ENCODE measurements around the gene MRPL44.

MRPL44 gene

DNA sequence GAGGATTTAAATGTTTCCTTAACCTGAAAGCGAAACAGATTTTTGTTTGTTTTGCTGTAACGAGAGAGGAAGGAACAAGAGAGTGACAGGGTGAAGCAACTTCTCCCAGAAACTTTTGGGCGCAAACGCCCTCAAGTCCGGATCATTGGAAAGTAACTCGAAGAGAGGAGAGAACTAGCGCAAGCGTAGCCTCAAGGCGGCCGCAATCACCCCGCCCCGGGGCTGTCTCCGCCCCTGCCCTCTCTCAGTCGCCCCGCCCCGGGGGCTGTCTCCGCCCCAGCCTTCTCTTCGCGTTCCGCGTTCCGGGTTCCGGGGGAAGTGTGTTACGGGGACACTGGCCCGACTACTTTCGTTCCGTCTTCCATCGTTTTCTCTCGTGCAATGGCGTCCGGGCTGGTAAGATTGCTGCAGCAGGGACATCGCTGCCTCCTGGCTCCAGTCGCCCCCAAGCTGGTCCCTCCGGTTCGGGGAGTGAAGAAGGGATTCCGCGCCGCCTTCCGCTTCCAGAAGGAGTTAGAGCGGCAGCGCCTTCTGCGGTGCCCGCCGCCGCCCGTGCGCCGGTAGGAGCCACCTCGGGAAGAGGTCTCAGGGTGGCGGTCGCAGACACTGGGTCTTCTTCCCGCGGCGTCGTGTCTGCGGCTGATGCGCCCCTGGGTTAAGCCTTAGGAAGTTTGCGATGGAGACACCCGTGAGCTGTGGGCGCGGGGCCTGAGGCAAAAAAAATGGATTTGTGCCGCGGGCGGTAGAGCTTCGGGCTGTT, at the start of gene MRPL44:
MRPL44 (plus strand) TSS at position 372 of the 760 bp plus-strand sequence; CDS start at position 382, 10 bp downstream.
- DNase-seq (ENCODE audit: low read depth in 2 of 2, low spot score in 1 of 2): peak; percentile 90 to 98

DNA sequence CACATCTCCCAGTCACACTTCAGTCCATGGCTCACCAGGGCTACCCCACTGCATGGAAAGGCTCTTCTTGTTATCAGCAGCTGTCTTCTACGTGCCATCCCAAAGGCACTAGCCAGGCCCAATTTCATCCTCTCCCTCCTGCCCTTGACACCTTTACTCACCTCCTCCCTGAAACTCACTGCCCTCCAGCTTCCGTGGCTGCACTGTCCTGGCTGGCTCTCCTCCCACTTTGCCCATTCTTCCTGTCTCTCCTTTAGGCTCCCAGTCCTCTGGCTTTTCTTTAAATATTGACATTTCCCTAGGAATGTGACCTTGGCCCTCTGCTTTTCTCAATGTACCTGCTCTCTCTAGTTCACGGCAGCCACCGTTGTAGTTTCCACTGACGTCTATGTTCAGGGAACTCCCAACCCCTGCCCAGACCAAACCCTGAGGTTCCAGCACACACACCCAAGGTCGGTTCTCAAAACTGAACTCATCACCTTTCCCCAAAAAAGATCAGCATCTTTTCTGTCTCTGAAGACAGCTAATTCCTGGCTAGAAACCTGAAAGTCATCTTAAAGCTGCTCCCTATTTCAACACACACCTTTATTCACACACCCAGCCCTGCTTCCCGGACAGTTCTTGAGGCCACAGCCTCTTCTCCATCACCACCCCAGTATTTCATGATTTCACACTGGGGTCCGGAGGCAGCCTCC, 48.8 kb upstream of the MRPL44 start:
- no peak for DNase-seq (ENCODE audit: low read depth in 2 of 2, low spot score in 1 of 2)

DNA sequence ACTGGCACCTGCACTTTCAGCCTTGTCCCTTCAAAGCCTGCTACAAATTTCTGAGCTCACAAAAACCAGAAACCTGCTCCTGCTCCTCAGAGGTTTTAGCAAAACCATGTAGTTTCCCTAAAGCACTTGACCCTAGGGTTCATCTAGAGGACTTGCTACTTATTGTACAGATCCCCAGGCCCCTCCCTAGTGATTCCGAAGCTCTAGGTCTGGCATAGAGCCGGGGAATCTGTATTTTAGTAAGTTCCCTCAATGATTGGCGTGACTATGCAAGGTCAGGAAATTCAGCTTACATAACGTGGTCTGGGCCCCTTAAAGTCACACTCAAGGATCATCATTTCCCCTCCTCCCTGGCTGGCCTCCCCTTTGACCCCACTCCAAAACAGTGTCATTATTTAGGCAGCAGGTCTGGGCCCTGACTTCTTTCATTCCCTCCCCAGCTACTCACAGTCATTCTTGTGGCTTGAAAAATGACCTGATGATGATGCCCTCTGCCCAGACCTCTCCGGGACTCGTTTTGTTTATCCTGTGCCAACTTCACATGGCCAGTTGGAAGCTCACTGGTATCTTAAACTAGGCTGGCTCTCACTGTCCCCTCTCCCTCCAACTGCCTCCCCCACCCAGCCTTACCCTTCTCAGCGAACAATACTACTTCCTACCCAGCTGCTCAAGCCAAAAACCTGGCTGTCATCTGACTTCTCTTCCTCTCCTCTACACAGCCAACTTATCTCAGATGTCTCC, 48.1 kb upstream of the MRPL44 start:
- DNase-seq (ENCODE audit: low read depth in 2 of 2, low spot score in 1 of 2): no peak

DNA sequence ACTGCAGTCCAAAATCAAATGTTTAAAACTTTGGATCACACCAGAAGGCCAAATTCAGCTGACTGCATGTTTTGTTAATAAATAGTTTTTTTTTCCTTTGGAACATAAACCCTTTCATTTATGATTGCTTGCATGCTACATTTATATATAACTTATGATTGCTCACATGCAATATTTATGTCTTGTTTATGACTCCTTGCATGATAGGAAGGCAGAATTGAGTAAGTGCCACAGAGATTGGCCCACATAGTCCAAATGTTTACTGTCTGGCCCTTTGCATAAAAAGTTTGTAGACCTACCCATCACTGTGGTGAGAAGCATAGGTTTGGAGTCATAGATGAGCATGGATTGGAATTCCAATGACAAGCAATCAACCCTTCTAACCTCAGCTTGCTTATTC, 42.9 kb upstream of the MRPL44 start:
- no peak for DNase-seq (ENCODE audit: low read depth in 2 of 2, low spot score in 1 of 2)

DNA sequence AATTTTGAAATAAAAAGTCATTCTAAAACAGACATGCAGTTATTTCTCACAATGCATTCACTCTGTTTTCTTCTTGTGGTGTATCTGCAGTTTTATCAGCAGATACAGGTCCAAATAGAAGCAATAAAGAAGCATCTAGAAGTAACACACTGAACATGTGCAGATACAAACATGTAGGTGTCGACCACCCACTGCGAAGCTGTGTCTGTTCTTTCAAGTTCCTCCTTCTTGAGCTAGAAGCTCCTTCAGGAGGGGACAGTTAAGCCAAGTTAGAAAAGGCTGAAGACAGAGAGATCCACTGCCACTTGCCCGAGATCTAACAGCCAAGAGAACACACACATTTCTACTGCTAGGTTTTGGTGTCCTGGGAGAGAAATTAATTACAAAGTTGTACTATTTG, 42.2 kb upstream of the MRPL44 start:
- DNase-seq (ENCODE audit: low read depth in 2 of 2, low spot score in 1 of 2): no peak

DNA sequence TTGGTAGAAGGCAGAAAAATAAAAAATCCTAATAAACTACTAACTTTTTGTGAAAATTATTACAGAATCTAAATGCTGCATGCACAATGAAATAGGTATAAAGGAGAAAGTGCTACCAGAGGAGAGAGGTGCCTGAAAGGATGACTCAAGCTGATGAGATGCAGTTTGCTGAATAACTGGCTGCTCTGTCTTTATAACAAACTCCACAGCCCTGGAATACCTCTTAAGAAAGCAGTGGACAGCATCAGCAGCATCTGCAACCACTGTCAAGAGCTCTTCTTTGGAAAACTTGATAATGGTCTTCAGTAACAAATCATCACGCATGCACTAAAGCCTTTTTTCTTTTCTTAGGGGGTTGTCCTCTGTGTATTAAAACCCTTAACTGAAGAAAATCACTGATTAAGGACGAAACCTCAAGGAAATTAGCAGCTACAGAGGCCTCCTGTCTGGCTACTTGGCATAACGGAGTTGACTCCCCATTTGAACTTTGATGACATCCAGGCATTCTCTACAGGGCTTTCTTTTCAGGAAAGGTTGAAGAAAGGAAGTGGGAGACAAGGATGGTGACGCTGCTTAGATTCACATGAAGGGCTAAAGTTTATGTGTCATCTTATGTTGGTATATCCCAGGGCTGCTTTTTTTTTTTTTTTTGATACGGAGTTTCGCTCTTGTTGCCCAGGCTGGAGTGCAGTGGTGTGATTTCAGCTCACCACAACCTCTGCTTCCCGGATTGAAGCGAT, 40.9 kb upstream of the MRPL44 start:
- DNase-seq (ENCODE audit: low read depth in 2 of 2, low spot score in 1 of 2): no peak

DNA sequence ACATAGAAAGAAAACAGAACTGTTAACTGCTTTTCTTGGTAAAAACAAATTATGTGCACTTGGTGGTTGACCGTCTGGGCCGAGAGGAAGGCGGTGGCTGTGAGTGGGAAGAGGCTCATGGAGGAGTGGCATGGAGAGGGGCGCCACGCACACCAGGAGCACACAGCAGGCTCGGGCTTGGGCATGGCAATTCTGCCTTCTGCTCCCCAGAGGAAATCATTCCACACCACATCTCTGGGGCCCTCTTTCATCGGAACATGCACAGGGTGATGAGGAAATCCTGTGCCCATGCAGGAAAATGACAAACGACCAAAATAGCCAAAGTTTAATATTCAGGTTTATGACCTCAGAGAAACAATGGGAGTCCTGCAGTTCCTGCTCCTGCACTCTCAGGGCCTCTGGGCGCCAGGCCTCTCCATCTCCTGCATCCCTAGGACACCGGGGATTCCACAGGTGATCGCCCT, 38.6 kb upstream of the MRPL44 start:
- no peak for DNase-seq (ENCODE audit: low read depth in 2 of 2, low spot score in 1 of 2)

DNA sequence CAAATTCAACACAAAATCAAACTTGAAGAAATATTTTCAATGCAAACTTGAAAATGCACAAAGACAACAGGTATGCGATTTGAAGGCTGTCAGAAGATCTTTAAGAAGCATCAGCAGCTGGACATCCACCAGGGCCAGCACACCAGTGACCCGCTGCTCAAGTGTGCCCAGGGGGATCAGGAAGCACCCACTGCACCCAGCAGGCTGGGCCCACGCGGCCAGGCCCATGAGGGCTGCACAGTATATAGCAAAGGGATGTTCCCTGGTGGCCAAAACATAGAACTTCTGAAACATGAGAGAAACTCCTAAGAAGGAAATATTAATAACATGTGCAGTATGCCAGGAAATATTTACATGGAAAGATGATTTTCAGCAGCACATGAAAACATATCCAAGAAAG, 37.2 kb upstream of the MRPL44 start:
- DNase-seq (ENCODE audit: low read depth in 2 of 2, low spot score in 1 of 2): no peak

DNA sequence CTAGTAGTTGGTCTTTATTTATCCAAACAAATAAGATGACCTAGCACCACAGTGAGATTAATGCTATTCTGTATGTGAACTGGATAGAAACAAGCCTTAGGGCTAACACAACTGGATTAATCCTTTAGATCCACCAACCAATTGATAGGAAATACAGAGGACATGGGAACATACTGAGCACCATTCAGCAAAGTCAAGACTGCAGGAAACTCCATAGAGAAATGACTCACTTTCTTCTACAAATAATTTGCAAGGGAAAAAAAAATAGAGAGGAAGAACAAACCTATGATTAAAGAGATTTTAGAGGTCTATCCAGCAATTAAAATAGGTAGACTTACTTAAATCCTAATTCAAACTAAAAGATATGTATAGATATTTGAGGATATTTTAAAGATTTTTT, 36.1 kb upstream of the MRPL44 start:
- no peak for DNase-seq (ENCODE audit: low read depth in 2 of 2, low spot score in 1 of 2)

DNA sequence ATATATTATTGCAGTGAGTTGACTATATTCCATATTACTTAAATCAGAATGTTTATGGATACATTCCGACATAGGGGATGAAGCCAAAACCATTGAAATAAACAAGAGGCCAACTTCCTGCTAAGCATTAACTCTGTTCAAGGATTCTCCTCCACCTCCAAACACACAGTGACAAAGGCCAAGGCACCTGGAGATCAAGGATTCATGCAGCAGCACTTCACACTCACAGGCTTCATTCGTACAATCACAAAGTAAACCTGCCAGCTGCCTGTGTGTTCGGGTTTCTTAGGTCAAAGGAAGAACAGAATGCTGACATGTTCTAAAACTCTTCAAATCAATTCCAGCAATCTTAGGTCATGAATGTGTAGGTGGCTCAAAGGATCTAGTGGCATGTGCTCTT, 35.0 kb upstream of the MRPL44 start:
- DNase-seq (ENCODE audit: low read depth in 2 of 2, low spot score in 1 of 2): no peak

DNA sequence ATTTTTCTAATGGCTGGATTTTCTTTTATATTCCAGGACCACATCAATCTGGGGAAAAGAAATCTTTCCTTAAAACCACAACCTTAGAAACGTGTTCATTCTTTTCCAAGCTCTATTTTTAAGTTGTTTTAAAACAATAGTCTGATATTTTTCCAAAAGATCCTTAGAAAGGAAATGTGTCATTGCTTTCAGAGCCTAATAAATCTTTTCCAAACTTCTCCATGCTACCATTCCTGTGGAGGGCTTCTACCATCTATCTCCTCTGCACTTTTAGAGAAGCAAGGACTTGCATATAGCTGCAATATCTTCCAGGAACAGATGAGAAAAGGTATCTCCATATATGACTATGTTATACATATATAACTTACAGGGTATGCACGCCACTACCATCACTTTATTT, 33.3 kb upstream of the MRPL44 start:
- no peak for DNase-seq (ENCODE audit: low read depth in 2 of 2, low spot score in 1 of 2)

DNA sequence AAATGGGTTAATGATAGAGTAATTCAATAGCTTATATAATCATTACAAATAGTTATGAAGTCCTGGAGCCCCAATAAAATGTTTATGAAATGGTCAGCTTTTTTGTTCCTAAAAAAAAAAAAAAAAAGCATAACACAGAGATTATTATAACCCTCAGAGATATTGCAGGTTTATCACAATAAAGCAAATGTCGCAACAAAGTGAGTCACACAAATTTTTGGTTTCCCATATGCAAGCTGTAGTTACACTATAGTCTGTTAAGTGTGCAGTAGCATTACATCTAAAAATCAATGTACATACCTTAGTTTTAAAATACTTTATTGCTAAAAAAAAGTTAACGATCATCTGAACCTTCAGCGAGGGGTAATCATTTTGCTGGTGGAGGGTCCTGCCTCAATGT, 32.2 kb upstream of the MRPL44 start:
- DNase-seq (ENCODE audit: low read depth in 2 of 2, low spot score in 1 of 2): no peak

DNA sequence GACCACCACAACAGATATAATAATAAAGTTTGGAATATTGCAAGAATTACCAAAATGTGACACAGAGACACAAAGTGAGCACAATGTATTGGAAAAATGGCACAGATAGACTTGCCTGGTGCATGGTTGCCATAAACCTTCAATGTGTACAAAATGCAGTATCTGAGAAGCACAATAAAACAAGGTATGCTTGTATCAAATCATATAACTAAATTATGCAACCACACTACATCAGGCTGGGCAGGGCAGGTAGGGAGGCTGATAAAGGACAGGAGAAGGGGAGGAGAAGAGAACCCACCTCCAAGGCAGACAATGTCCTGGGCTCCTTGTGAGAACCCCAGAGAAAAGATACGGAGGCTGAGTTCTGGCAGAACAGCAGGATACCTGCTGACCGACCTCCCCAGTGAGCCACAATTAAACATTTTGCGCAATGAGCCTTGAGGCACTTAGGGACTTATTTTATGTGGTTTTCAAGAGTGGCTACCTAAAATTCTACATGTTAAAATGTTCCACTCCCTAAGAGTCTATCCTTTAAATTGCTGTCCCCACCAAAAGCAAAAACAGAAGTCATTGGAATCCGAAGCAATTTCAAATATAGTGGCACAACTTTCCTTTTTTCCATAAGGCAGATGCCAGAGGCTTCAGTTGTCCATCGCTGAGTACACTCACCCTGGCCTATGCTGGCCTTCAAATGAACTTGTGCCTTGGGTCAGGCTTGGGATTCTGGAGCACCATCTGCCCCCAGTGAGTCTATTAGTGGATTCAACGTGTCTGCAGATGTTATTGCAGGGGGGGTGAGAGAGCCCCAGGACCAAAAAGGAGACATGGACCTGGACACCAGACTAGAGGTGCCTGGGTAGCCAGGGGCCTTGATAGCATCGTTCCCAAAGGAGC, 28.9 kb upstream of the MRPL44 start:
- DNase-seq (ENCODE audit: low read depth in 2 of 2, low spot score in 1 of 2): no peak

DNA sequence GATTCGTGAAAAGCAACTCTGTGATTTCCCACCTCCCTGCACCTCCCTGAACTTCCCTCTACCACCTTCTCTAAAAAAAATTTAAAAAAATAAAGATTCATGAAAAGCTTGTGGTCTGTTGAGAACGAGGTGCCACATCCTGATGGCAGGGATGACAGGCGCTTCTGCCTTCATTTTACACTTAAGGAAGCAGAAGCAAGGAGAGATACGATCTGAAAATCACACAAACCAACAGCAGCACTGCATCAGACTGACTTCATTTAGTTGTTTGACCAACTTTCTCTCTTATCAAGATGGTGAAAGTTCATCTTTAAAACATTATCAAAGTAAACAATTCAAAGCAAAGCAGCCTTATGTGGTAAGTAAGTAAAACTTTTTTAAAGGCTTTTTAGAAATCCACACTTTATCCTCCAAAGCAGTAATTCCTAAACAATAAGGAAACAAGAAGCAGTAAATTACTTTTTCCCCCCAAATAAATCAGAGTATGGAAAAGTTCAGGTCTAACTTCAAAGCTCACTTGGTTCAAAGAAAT, 27.6 kb upstream of the MRPL44 start:
- no peak for DNase-seq (ENCODE audit: low read depth in 2 of 2, low spot score in 1 of 2)

DNA sequence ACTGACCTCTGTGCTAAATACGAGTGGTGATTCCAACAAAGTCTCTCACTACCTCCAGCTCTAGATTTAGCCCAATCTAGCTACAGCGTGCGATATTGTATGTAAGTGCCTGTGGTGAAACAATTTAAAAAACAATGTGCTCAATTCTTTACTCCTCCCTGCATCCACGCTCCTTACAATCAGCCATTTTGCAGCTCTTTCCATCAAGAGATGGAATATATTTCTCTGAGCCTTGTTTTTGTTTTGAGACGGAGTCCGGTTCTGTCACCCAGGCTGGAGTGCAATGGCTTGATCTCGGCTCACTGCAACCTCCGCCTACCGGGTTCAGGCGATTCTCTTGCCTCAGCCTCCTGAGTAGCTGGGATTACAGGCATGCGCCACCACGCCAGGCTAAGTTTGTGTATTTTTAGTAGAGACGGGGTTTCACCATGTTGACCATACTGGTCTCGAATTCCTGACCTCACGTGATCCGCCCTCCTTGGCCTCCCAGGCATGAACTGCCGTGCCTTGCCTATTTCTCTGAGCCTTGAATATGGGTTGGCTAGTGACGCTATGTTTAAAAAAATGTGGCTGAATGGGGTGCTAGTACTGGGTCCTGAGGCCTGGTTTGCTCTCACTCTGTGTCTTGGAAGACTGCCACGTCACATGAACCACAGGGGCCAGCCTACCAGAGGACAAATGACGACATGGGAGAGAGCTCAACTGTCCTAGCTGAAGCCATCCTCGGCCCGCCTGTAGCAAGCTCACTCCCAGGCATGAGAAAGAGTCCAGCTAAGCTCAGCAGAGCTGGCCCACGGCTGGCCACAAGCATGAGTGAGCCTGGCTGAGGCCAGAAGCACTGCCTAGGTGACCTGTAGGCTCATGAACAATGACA, 26.9 kb upstream of the MRPL44 start:
- DNase-seq (ENCODE audit: low read depth in 2 of 2, low spot score in 1 of 2): no peak

DNA sequence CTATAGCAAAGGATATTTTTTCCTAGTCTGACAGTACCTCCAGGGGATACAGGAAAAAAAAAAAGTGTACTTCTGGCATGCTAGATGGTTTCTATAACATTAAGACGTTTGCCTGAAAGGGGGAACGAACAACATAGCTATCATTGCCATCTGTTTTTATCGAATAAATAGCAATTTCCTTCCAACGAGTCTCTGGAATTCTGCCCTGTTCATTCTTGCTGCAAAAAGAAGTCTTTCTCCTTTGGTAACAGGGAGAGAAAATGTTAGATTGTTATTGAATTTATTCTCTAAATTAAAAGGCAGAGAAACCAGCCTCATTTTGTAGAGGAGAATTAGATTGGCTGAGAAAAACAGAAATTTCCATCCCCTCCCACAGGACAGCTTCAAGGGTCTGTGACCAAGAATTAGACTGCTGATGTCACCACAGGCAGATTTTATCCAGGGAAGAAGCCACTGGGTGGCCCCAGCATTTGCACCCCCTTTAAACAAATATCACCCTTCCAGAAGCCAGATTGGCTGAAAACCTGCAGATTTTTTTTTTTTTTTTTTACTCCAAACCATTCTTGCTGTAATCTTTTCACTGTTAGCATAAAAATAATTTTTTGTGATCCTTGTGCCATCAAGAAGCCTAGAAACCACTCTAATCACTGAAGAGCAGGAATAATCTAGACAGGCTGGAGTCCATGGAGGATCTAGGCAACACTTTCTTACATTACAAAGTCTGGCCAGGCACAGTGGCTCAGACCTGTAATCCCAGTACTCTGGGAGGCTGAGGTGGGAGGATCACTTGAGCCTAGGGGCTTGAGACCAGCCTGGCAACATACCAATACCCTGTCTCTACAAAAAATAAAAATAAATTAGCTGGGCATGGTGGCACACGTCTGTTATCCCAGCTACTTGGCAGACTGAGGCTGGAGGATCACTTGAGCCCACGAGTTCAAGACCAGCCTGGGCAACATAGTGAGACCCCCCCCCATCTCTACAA, 24.2 kb upstream of the MRPL44 start:
- no peak for DNase-seq (ENCODE audit: low read depth in 2 of 2, low spot score in 1 of 2)

DNA sequence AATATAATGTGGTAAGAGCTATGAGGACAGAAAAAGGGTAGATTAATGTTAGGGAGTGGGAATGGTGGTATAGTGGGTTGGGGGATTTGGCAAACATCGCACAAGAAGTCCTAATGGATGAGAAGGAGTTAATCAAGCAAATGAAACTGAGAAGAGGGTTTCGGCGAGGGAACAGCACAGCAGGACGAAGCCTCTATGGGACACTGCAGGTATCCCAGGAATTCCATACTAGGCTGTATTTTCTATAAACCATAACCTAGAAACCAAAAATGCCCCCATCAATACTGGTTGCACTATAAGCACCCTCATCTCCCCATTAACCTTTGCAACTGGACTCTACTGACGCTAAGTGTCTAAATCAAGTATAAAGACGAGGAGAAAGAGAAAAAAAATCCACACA, 22.4 kb upstream of the MRPL44 start:
- no peak for DNase-seq (ENCODE audit: low read depth in 2 of 2, low spot score in 1 of 2)
